ENCODE measurements around the gene PRR30. TPM values are rescaled to one million over a fixed set of nuclear protein-coding genes. Genes with fewer than 3 reads are reported as not detected.

The PRR30 gene
- total and polyA plus RNA-seq, 2 of the 4 experiments (the other 2 are of a cell fraction): not detected

Other genes starting within 250 kb of the PRR30 start
- 1.8 and 2.5 TPM in 2 replicates for gene MAPRE3, start 168.8 kb downstream of the PRR30 start, total RNA-seq (2012; rRNA removed)
- gene MAPRE3, start 168.8 kb downstream of the PRR30 start, polyA plus RNA-seq (2012; rRNA removed): 17.3 and 20.3 TPM in 2 replicates
- 31.7 and 32.1 TPM in 2 replicates for gene TMEM214, start 106.4 kb downstream of the PRR30 start, total RNA-seq (2012; rRNA removed)
- 121 and 132 TPM in 2 replicates for gene TMEM214, start 106.4 kb downstream of the PRR30 start, polyA plus RNA-seq (2012; rRNA removed)
- 22.8 and 26.2 TPM in 2 replicates for gene AGBL5, start 87.7 kb downstream of the PRR30 start, total RNA-seq (2012; rRNA removed)
- 19.0 and 21.1 TPM in 2 replicates for gene AGBL5, start 87.7 kb downstream of the PRR30 start, polyA plus RNA-seq (2012; rRNA removed)
- gene OST4, start 67.8 kb downstream of the PRR30 start, total RNA-seq (2012; rRNA removed): 196 and 386 TPM in 2 replicates
- 806 and 1,337 TPM in 2 replicates for gene OST4, start 67.8 kb downstream of the PRR30 start, polyA plus RNA-seq (2012; rRNA removed)
- 26.5 and 27.8 TPM in 2 replicates for gene EMILIN1, start 60.8 kb downstream of the PRR30 start, total RNA-seq (2012; rRNA removed)
- 95.6 and 123 TPM in 2 replicates for gene EMILIN1, start 60.8 kb downstream of the PRR30 start, polyA plus RNA-seq (2012; rRNA removed)
- 0.56 and 0.72 TPM in 2 replicates for gene KHK, start 52.6 kb downstream of the PRR30 start, total RNA-seq (2012; rRNA removed)
- gene KHK, start 52.6 kb downstream of the PRR30 start, polyA plus RNA-seq (2012; rRNA removed): 0.80 and 0.82 TPM in 2 replicates
- gene CGREF1, start 20.3 kb downstream of the PRR30 start, total RNA-seq (2012; rRNA removed): 0.28 and 0.54 TPM in 2 replicates
- gene CGREF1, start 20.3 kb downstream of the PRR30 start, polyA plus RNA-seq (2012; rRNA removed): 1.3 TPM in 2 replicates
- gene ABHD1, start 15.6 kb downstream of the PRR30 start, total RNA-seq (2012; rRNA removed): not detected in 2 replicates
- gene ABHD1, start 15.6 kb downstream of the PRR30 start, polyA plus RNA-seq (2012; rRNA removed): 0.14 and 0.24 TPM in 2 replicates
- gene PREB, start 4.8 kb downstream of the PRR30 start, total RNA-seq (2012; rRNA removed): 36.1 and 38.9 TPM in 2 replicates
- gene PREB, start 4.8 kb downstream of the PRR30 start, polyA plus RNA-seq (2012; rRNA removed): 49.0 and 52.2 TPM in 2 replicates
- gene TCF23, start 9.6 kb upstream of the PRR30 start, total RNA-seq (2012; rRNA removed): not detected in 2 replicates
- not detected in 2 replicates for gene TCF23, start 9.6 kb upstream of the PRR30 start, polyA plus RNA-seq (2012; rRNA removed)
- 138 and 144 TPM in 2 replicates for gene ATRAID, start 72.6 kb upstream of the PRR30 start, total RNA-seq (2012; rRNA removed)
- gene ATRAID, start 72.6 kb upstream of the PRR30 start, polyA plus RNA-seq (2012; rRNA removed): 165 and 173 TPM in 2 replicates
- gene SLC5A6, start 72.9 kb upstream of the PRR30 start, total RNA-seq (2012; rRNA removed): 34.2 and 38.6 TPM in 2 replicates
- 28.8 and 30.6 TPM in 2 replicates for gene SLC5A6, start 72.9 kb upstream of the PRR30 start, polyA plus RNA-seq (2012; rRNA removed)
- 12.9 and 17.8 TPM in 2 replicates for gene CAD, start 78.0 kb upstream of the PRR30 start, total RNA-seq (2012; rRNA removed)
- 38.7 and 45.8 TPM in 2 replicates for gene CAD, start 78.0 kb upstream of the PRR30 start, polyA plus RNA-seq (2012; rRNA removed)
- under 0.01 TPM in 1 of 2 replicates, not detected in the other for gene SLC30A3, start 123.6 kb upstream of the PRR30 start, total RNA-seq (2012; rRNA removed)
- gene SLC30A3, start 123.6 kb upstream of the PRR30 start, polyA plus RNA-seq (2012; rRNA removed): 0.15 and 0.17 TPM in 2 replicates
- gene DNAJC5G, start 136.0 kb upstream of the PRR30 start, total RNA-seq (2012; rRNA removed): not detected in 2 replicates
- not detected in 2 replicates for gene DNAJC5G, start 136.0 kb upstream of the PRR30 start, polyA plus RNA-seq (2012; rRNA removed)
- gene TRIM54, start 143.0 kb upstream of the PRR30 start, total RNA-seq (2012; rRNA removed): under 0.01 TPM in 1 of 2 replicates, not detected in the other
- gene TRIM54, start 143.0 kb upstream of the PRR30 start, polyA plus RNA-seq (2012; rRNA removed): 0.07 and 0.15 TPM in 2 replicates
- not detected in 2 replicates for gene UCN, start 169.0 kb upstream of the PRR30 start, total RNA-seq (2012; rRNA removed)
- gene UCN, start 169.0 kb upstream of the PRR30 start, polyA plus RNA-seq (2012; rRNA removed): 0.22 and 0.30 TPM in 2 replicates
- gene MPV17, start 183.7 kb upstream of the PRR30 start, total RNA-seq (2012; rRNA removed): 70.4 and 80.5 TPM in 2 replicates
- gene MPV17, start 183.7 kb upstream of the PRR30 start, polyA plus RNA-seq (2012; rRNA removed): 160 and 164 TPM in 2 replicates
- 23.1 and 25.5 TPM in 2 replicates for gene GTF3C2, start 217.4 kb upstream of the PRR30 start, total RNA-seq (2012; rRNA removed)
- gene GTF3C2, start 217.4 kb upstream of the PRR30 start, polyA plus RNA-seq (2012; rRNA removed): 36.9 and 37.7 TPM in 2 replicates
- 47.9 and 48.9 TPM in 2 replicates for gene EIF2B4, start 230.9 kb upstream of the PRR30 start, total RNA-seq (2012; rRNA removed)
- 40.3 and 43.8 TPM in 2 replicates for gene EIF2B4, start 230.9 kb upstream of the PRR30 start, polyA plus RNA-seq (2012; rRNA removed)
- 130 and 131 TPM in 2 replicates for gene SNX17, start 231.2 kb upstream of the PRR30 start, total RNA-seq (2012; rRNA removed)
- 100.0 and 102 TPM in 2 replicates for gene SNX17, start 231.2 kb upstream of the PRR30 start, polyA plus RNA-seq (2012; rRNA removed)
- gene ZNF513, start 241.3 kb upstream of the PRR30 start, total RNA-seq (2012; rRNA removed): 3.1 and 3.4 TPM in 2 replicates
- 23.5 and 23.7 TPM in 2 replicates for gene ZNF513, start 241.3 kb upstream of the PRR30 start, polyA plus RNA-seq (2012; rRNA removed)

Data from IMR-90 (cell line).